Left ventricle myocardium inferior (tissue), 1 donor: Measurements from ENCODE around the gene CLEC4G. TPM values are rescaled to one million over a fixed set of nuclear protein-coding genes. Genes with fewer than 3 reads are reported as not detected.

Source experiments
- DNase-seq: peaks from one replicate; pipeline ENCODE4 v3.0.0-alpha.2; 2020
- H3K27ac ChIP-seq: fragments of 200-600 bp; replicated peaks from 2 replicates; pipeline ENCODE4 v1.8.0; 2021
- H3K27me3 ChIP-seq: fragments of 200-600 bp; 2 replicates; pipeline ENCODE4 v1.8.0; 2021; ENCODE audit warnings: low read depth
- H3K36me3 ChIP-seq: fragments of 200-600 bp; 2 replicates; pipeline ENCODE4 v1.8.0; 2021
- H3K4me1 ChIP-seq: fragments of 200-600 bp; 2 replicates; pipeline ENCODE4 v1.8.0; 2021
- H3K4me3 ChIP-seq: fragments of 200-600 bp; 2 replicates; pipeline ENCODE4 v1.8.0; 2021; ENCODE audit warnings: mild to moderate bottlenecking, moderate library complexity
- H3K9me3 ChIP-seq: fragments of 200-600 bp; replicated peaks from 2 replicates; pipeline ENCODE4 v1.8.0; 2021
- intact Hi-C: fragments of 100-400 bp; cut with micrococcal nuclease; formaldehyde crosslinking; loops from one replicate; pipeline ENCODE4 v1.11.0; 2022
- total RNA-seq: library from RNA; stranded (reverse); fragmentation: NEBNext Ultra II Directional; extraction: Animal tissue kit (Norgen Biotek cat#: 25700); gene quantifications from one replicate; pipeline ENCODE4 v1.2.1, GENCODE V29; 2021
- TF ChIP-seq, protein P1 (sequence below): fragments of 200-600 bp; IDR thresholded peaks from 2 replicates; pipeline ENCODE4 v1.8.0; 2021; ENCODE audit warnings: antibody characterized with exemption, mild to moderate bottlenecking, borderline replicate concordance
- donor health status: DM: no; HTN: yes; CAD: no; lungs with severe emphysema.

The CLEC4G gene
- total RNA-seq, 1 donor from 2014 or later: 0.71 TPM

- Histone ChIP-seq H3K36me3 (no peaks in the 10 kb centered on the region), H3K4me3 (no peak overlapping the region), H3K4me1 (no peaks in the 10 kb centered on the region), H3K27ac (no peak overlapping the region), H3K9me3 (no peaks in the 10 kb centered on the region), H3K27me3 (peaks cover 77% of the 10 kb centered on the region)
- no peak for DNase-seq
- TF ChIP-seq, protein P1, sequence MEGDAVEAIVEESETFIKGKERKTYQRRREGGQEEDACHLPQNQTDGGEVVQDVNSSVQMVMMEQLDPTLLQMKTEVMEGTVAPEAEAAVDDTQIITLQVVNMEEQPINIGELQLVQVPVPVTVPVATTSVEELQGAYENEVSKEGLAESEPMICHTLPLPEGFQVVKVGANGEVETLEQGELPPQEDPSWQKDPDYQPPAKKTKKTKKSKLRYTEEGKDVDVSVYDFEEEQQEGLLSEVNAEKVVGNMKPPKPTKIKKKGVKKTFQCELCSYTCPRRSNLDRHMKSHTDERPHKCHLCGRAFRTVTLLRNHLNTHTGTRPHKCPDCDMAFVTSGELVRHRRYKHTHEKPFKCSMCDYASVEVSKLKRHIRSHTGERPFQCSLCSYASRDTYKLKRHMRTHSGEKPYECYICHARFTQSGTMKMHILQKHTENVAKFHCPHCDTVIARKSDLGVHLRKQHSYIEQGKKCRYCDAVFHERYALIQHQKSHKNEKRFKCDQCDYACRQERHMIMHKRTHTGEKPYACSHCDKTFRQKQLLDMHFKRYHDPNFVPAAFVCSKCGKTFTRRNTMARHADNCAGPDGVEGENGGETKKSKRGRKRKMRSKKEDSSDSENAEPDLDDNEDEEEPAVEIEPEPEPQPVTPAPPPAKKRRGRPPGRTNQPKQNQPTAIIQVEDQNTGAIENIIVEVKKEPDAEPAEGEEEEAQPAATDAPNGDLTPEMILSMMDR: no peak
- intact Hi-C loops: no loop called here
Observed at GRCh38 chr19:7731615-7732014, 295 bp downstream of the CLEC4G start.

DNA sequence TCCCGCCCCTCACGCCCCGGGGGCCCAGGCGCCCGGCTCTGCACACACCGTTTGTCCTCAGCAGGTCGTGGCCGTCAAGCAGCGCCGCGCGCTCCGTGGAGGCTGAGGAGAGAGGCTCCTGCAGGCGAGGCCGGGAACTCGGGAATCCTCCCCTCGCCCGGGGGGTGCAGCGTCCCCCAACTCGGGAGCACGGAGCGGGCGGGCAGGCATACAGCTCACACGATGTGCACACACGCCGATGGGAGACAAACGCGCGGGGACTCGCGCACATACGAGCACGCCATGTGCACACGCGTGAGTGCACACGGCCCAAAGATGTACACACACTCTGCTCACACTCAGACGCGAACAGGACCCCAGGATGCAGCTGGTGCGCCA is 703 bp downstream of the CLEC4G start:
- Histone ChIP-seq H3K27ac (no peak overlapping the region), H3K9me3 (no peaks in the 10 kb centered on the region), H3K4me3 (no peak overlapping the region), H3K36me3 (no peaks in the 10 kb centered on the region), H3K27me3 (peaks cover 81% of the 10 kb centered on the region), H3K4me1 (no peaks in the 10 kb centered on the region)
- intact Hi-C loops: no loop called here
- no peak for DNase-seq
- TF ChIP-seq, protein P1: no peak

- no peaks in the 10 kb centered on the region for H3K36me3 ChIP-seq
- no peak overlapping the region for H3K27ac ChIP-seq
- intact Hi-C loops: no loop called here
- H3K4me3 ChIP-seq: no peak overlapping the region
- H3K27me3 ChIP-seq: peaks cover 87% of the 10 kb centered on the region
- no peaks in the 10 kb centered on the region for H3K4me1 ChIP-seq
- DNase-seq: no peak
- no peaks in the 10 kb centered on the region for H3K9me3 ChIP-seq
- TF ChIP-seq, protein P1: no peak
Observed at GRCh38 chr19:7730286-7731217, 1.4 kb downstream of the CLEC4G start.

GRCh38 chr19:7729831-7730285 is 2.1 kb downstream of the CLEC4G start:
- DNase-seq: no peak
- intact Hi-C loops: no loop called here
- peaks cover 94% of the 10 kb centered on the region for H3K27me3 ChIP-seq
- TF ChIP-seq, protein P1: no peak
- H3K4me3 ChIP-seq: no peak overlapping the region
- no peak overlapping the region for H3K27ac ChIP-seq
- no peaks in the 10 kb centered on the region for H3K4me1 ChIP-seq
- H3K9me3 ChIP-seq: no peaks in the 10 kb centered on the region
- no peaks in the 10 kb centered on the region for H3K36me3 ChIP-seq

- TF ChIP-seq, protein P1: no peak
- no peak for DNase-seq
- Histone ChIP-seq H3K27me3 (peaks cover 96% of the 10 kb centered on the region), H3K4me3 (no peak overlapping the region), H3K36me3 (no peaks in the 10 kb centered on the region), H3K4me1 (no peaks in the 10 kb centered on the region), H3K9me3 (no peaks in the 10 kb centered on the region), H3K27ac (no peak overlapping the region)
- intact Hi-C loops: no loop called here
Observed at GRCh38 chr19:7729211-7729610, 2.7 kb downstream of the CLEC4G start.
